Caco-2 (cell line): ENCODE measurements around the gene P3H1. TPM values are rescaled to one million over a fixed set of nuclear protein-coding genes. Genes with fewer than 3 reads are reported as not detected.
"Not testable (repeated sequence)": the region's sequence is repeated elsewhere in the genome, so short reads cannot be mapped to it uniquely, and the experiment has no call there.

ENCODE experiments used
- BruUV-seq: library from RNA; stranded (reverse); fragments of 400-500 nt; replicated peaks from 2 replicates; lab custom pipeline; 2021; lab: Mats Ljungman, UMichigan
- CTCF ChIA-PET: fragments of 300-600 bp; sonication (Branson Sonifier 250); formaldehyde crosslinking; loops from one replicate; lab custom pipeline; 2022; ENCODE audit warnings: antibody characterized with exemption; lab: Charles Lee
- POLR2A ChIA-PET: fragments of 300-600 bp; sonication (Branson Sonifier 250); formaldehyde crosslinking; loops from one replicate; lab custom pipeline; 2022; ENCODE audit warnings: antibody characterized with exemption; lab: Charles Lee
- DNase-seq, 2 experiments: peaks; one replicate each; pipeline versions ENCODE4 v3.0.0 to v3.0.0-alpha.2; 2020 to 2022
- H3K27me3 ChIP-seq: replicated peaks from 2 replicates; pipeline ENCODE4 v1.6.0; 2011; ENCODE audit warnings: low read length; ENCODE audit not compliant: control insufficient read depth, insufficient read depth
- H3K36me3 ChIP-seq: 2 replicates; pipeline ENCODE4 v1.5.1; 2011; ENCODE audit warnings: low read length; ENCODE audit not compliant: control insufficient read depth, insufficient read depth
- H3K4me1 ChIP-seq: fragments of 250-450 bp; sonication (Bioruptor Pico); 2 replicates; pipeline ENCODE4 v1.5.1; 2020; ENCODE audit warnings: mild to moderate bottlenecking
- H3K4me3 ChIP-seq: 2 replicates; pipeline ENCODE4 v1.5.1; 2011; ENCODE audit warnings: low read depth, mild to moderate bottlenecking, control low read depth, low read length
- H3K9me3 ChIP-seq: fragments of 250-450 bp; sonication (Bioruptor Pico); 2 replicates; pipeline ENCODE4 v1.5.1; 2020; ENCODE audit warnings: mild to moderate bottlenecking, moderate library complexity
- H3K27ac Mint-ChIP-seq: one replicate; pipeline ENCODE4 v1.8.0; 2022; ENCODE audit warnings: mixed read lengths; ENCODE audit not compliant: unreplicated experiment
- H3K27me3 Mint-ChIP-seq: one replicate; pipeline ENCODE4 v1.8.0; 2022; ENCODE audit warnings: mixed read lengths; ENCODE audit not compliant: insufficient read depth, unreplicated experiment
- H3K36me3 Mint-ChIP-seq: one replicate; pipeline ENCODE4 v1.8.0; 2022; ENCODE audit warnings: mild to moderate bottlenecking, mixed read lengths; ENCODE audit not compliant: insufficient read depth, unreplicated experiment
- H3K4me1 Mint-ChIP-seq: one replicate; pipeline ENCODE4 v1.8.0; 2022; ENCODE audit warnings: low read depth, mixed read lengths; ENCODE audit not compliant: unreplicated experiment
- H3K4me3 Mint-ChIP-seq: one replicate; pipeline ENCODE4 v1.8.0; 2022; ENCODE audit warnings: mild to moderate bottlenecking, moderate library complexity, mixed read lengths; ENCODE audit not compliant: unreplicated experiment
- H3K9me3 Mint-ChIP-seq: one replicate; pipeline ENCODE4 v1.8.0; 2022; ENCODE audit warnings: mixed read lengths; ENCODE audit not compliant: unreplicated experiment
- intact Hi-C: fragments of 100-400 bp; cut with micrococcal nuclease; formaldehyde crosslinking; loops from one replicate; pipeline ENCODE4 v1.10.0; 2022; ENCODE audit not compliant: unreplicated experiment
- total RNA-seq: library from RNA; stranded (reverse); gene quantifications from 2 replicates; pipeline ENCODE4 v1.2.3, GENCODE V29; 2022
- TF ChIP-seq, protein P1 (sequence below), 2 experiments: fragments of 200-600 bp in 1 of 2; IDR thresholded peaks; 1 replicate in 1 of 2; 2 replicates in 1 of 2; pipeline versions ENCODE4 v1.5.1 to v1.8.0; 2011 to 2022; ENCODE audit warnings: antibody characterized with exemption in 1 of 2, control low read depth in 1 of 2, inconsistent platforms in 1 of 2, low read depth in 1 of 2, low read length in 1 of 2, mild to moderate bottlenecking in 1 of 2, moderate library complexity in 1 of 2; ENCODE audit not compliant: insufficient read depth in 1 of 2, severe bottlenecking in 1 of 2, unreplicated experiment in 1 of 2

The P3H1 gene
- total RNA-seq, 1 experiment from 2014 or later: 20.5 TPM

DNA sequence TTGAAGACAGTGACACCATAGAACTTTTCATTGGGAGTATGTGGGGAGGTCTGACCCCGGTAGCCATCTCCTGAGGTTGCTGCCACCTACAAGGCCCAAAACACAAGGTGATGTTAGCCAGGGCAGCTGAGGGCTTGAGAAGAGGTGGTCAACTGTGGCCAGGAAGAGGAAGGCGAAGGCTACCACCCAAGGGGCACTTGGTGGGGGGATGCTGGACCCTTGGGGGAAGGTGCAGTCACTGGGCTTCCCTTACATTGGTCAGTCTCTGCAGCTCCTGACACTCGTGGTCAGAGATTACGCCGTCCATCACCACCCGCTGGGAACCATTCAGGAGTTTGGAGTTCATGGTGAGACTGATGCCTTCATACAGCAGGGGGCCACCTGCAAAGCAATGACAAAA is 14.5 kb downstream of the P3H1 start:
- Histone ChIP-seq H3K36me3 (no peaks in the 10 kb centered on the region), H3K9me3 (no peaks in the 10 kb centered on the region), H3K27me3 (no peaks in the 10 kb centered on the region), H3K4me1 (no peaks in the 10 kb centered on the region), H3K4me3 (no peak overlapping the region)
- intact Hi-C loops: no loop called here
- H3K4me1 Mint-ChIP-seq: peaks cover 5% of the 10 kb centered on the region
- H3K27me3 Mint-ChIP-seq: no peaks in the 10 kb centered on the region
- peak in 1 of 2 experiments; percentile 8 for DNase-seq
- TF ChIP-seq, protein P1, sequence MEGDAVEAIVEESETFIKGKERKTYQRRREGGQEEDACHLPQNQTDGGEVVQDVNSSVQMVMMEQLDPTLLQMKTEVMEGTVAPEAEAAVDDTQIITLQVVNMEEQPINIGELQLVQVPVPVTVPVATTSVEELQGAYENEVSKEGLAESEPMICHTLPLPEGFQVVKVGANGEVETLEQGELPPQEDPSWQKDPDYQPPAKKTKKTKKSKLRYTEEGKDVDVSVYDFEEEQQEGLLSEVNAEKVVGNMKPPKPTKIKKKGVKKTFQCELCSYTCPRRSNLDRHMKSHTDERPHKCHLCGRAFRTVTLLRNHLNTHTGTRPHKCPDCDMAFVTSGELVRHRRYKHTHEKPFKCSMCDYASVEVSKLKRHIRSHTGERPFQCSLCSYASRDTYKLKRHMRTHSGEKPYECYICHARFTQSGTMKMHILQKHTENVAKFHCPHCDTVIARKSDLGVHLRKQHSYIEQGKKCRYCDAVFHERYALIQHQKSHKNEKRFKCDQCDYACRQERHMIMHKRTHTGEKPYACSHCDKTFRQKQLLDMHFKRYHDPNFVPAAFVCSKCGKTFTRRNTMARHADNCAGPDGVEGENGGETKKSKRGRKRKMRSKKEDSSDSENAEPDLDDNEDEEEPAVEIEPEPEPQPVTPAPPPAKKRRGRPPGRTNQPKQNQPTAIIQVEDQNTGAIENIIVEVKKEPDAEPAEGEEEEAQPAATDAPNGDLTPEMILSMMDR (IDR thresholded peaks at IDR 0.05; ENCODE audit: insufficient read depth in 1 of 2, low read depth in 1 of 2, low read length in 1 of 2, severe bottlenecking in 1 of 2, unreplicated experiment in 1 of 2): no peak
- H3K4me3 Mint-ChIP-seq: no peak overlapping the region
- CTCF ChIA-PET: no interaction called here
- BruUV-seq: no TSS peak
- peaks cover 10% of the 10 kb centered on the region for H3K9me3 Mint-ChIP-seq
- POLR2A ChIA-PET: no interaction called here
- H3K27ac Mint-ChIP-seq: no peak overlapping the region
- H3K36me3 Mint-ChIP-seq: peaks cover 21% of the 10 kb centered on the region

DNA sequence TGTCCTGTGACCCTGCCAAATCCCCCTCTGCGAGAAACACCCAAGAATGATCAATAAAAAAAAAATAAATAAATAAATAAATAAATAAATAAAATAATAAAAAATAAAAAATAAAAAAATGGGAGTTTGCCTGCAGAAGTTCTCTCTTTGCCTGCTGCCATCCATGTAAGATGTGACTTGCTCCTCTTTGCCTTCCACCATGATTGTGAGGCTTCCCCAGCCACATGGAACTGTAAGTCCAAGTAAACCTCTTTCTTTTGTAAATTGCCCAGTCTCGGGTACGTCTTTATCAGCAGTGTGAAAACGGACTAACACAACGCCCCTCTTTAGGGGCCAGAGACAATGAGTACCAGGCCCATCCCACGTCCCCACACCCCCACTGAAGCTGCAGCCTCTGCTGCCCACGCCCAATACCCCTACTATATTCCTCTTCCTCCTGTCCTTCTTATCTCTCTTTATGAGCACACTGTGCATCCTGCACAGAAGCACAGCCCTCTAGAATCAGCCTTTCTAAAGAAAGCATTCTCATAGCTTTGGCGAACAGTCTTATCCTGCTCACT is 15.2 kb downstream of the P3H1 start:
- CTCF ChIA-PET, DNase-seq: not testable (repeated sequence)

DNA sequence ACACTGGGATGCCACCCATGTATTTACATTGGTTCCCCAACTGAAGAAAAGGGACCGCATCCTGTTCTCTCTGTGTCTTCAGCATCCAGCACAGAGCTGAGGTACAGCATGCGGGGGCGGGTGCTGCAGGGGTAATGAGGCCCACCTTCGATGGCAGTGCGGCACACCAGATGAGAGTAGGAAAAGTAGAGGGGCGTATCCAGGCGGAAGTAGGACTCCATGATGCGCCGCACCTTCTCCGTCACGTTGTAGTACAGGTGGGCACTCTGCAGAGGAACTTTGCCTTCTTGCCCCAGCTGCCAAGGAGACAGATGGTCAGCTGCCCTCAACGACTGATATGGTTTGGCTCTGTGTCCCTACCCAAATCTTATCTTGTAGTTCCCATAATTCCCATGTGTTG is 16.8 kb downstream of the P3H1 start:
- Mint-ChIP-seq H3K27ac (no peak overlapping the region), H3K9me3 (peaks cover 10% of the 10 kb centered on the region), H3K4me1 (no peaks in the 10 kb centered on the region), H3K27me3 (no peaks in the 10 kb centered on the region), H3K4me3 (no peak overlapping the region), H3K36me3 (peaks cover 21% of the 10 kb centered on the region)
- Histone ChIP-seq H3K9me3 (no peaks in the 10 kb centered on the region), H3K4me1 (no peaks in the 10 kb centered on the region), H3K36me3 (no peaks in the 10 kb centered on the region), H3K4me3 (no peak overlapping the region), H3K27me3 (no peaks in the 10 kb centered on the region)
- TF ChIP-seq, protein P1 (IDR thresholded peaks at IDR 0.05; ENCODE audit: insufficient read depth in 1 of 2, low read depth in 1 of 2, low read length in 1 of 2, severe bottlenecking in 1 of 2, unreplicated experiment in 1 of 2): no peak
- ChIA-PET POLR2A (no interaction called here), CTCF (no interaction called here)
- no peak for DNase-seq
- BruUV-seq: no TSS peak
- intact Hi-C loops: no loop called here

More for the DNA sequence above, 15.2 kb downstream of the P3H1 start:
- H3K4me1 ChIP-seq, H3K4me1 Mint-ChIP-seq, POLR2A ChIA-PET, intact Hi-C loops, H3K36me3 ChIP-seq, H3K27me3 ChIP-seq, BruUV-seq, H3K9me3 ChIP-seq, H3K27ac Mint-ChIP-seq, H3K9me3 Mint-ChIP-seq, H3K4me3 Mint-ChIP-seq, H3K27me3 Mint-ChIP-seq, H3K4me3 ChIP-seq: not testable (repeated sequence)
- H3K36me3 Mint-ChIP-seq: peaks cover 21% of the 10 kb centered on the region
